Liver (tissue), 9 donors: ENCODE results near the gene NELFCD. TPM values are rescaled to one million over a fixed set of nuclear protein-coding genes. Genes with fewer than 3 reads are reported as not detected.

ENCODE experiments used
- DNase-seq: peaks from one replicate; pipeline ENCODE4 v3.0.0-alpha.2; 2017; ENCODE audit warnings: low spot score
- H3K27ac ChIP-seq, 2 donors: one replicate each; pipeline ENCODE4 v1.7.0; 2013; ENCODE audit warnings: inconsistent platforms in 2 of 2, low read length in 2 of 2, control low read depth in 1 of 2, low read depth in 1 of 2, mild to moderate bottlenecking in 1 of 2
- H3K27me3 ChIP-seq, 4 donors: one replicate each; pipeline versions ENCODE4 v1.6.1 to v1.7.0; 2013; ENCODE audit warnings: low read length in 3 of 4, inconsistent platforms in 1 of 4, mild to moderate bottlenecking in 1 of 4, moderate library complexity in 1 of 4; ENCODE audit not compliant: control insufficient read depth in 4 of 4, insufficient read depth in 4 of 4
- H3K36me3 ChIP-seq, 4 donors: one replicate each; pipeline versions ENCODE4 v1.6.1 to v1.7.0; 2013; ENCODE audit warnings: low read length in 3 of 4, mild to moderate bottlenecking in 3 of 4, low read depth in 1 of 4, moderate library complexity in 1 of 4; ENCODE audit not compliant: control insufficient read depth in 4 of 4, insufficient read depth in 3 of 4
- H3K4me1 ChIP-seq, 4 donors: one replicate each; pipeline versions ENCODE4 v1.6.1 to v1.7.0; 2013; ENCODE audit warnings: low read length in 3 of 4, mild to moderate bottlenecking in 3 of 4, moderate library complexity in 1 of 4; ENCODE audit not compliant: control insufficient read depth in 4 of 4, insufficient read depth in 4 of 4
- H3K4me3 ChIP-seq, 3 donors: one replicate each; pipeline versions ENCODE4 v1.6.1 to v1.7.0; 2013; ENCODE audit warnings: low read length in 3 of 3, control low read depth in 1 of 3, low read depth in 1 of 3, mild to moderate bottlenecking in 1 of 3
- H3K9ac ChIP-seq, 2 donors: one replicate each; pipeline ENCODE4 v1.7.0; 2013; ENCODE audit warnings: low read length in 2 of 2, mild to moderate bottlenecking in 2 of 2, moderate library complexity in 2 of 2, control low read depth in 1 of 2, low read depth in 1 of 2
- H3K9me3 ChIP-seq, 4 donors: one replicate each; pipeline versions ENCODE4 v1.6.1 to v1.7.0; 2013; ENCODE audit warnings: low read length in 3 of 4; ENCODE audit not compliant: control insufficient read depth in 4 of 4
- CTCF ChIP-seq: fragments of 150-350 bp; IDR thresholded peaks from 2 replicates; pipeline ENCODE4 v1.5.1; 2017; ENCODE audit warnings: improper control_type of control experiment, low read depth, low read length; ENCODE audit not compliant: missing input control
- HNF4A ChIP-seq, 2 donors: conservative IDR thresholded peaks; 2 replicates each; pipeline ENCODE4 v1.6.1; 2016; ENCODE audit warnings: antibody characterized with exemption in 2 of 2, mild to moderate bottlenecking in 2 of 2
- HNF4G ChIP-seq: IDR thresholded peaks from 2 replicates; pipeline ENCODE4 v1.6.1; 2016; ENCODE audit warnings: antibody characterized with exemption
- REST ChIP-seq: IDR thresholded peaks from 2 replicates; pipeline ENCODE4 v1.6.1; 2016; ENCODE audit warnings: antibody characterized with exemption, mild to moderate bottlenecking
- SP1 ChIP-seq: IDR thresholded peaks from 2 replicates; pipeline ENCODE4 v1.6.1; 2018; ENCODE audit warnings: antibody characterized with exemption, mild to moderate bottlenecking
- TAF1 ChIP-seq: conservative IDR thresholded peaks from 2 replicates; pipeline ENCODE4 v1.6.1; 2016; ENCODE audit warnings: antibody characterized with exemption, mild to moderate bottlenecking
- YY1 ChIP-seq: IDR thresholded peaks from 2 replicates; pipeline ENCODE4 v1.6.1; 2016; ENCODE audit warnings: antibody characterized with exemption, mild to moderate bottlenecking
- WGBS: extraction: QIAGEN DNeasy Blood & Tissue Kit; methylation state at CpG from one replicate; pipeline ENCODE4 v1.1.7; 2013; 5-methylcytosine and 5-hydroxymethylcytosine counted together
- polyA plus RNA-seq, 2 donors: library from polyadenylated mRNA; stranded (reverse) in 1 of 2; unstranded in 1 of 2; fragments of 200-250 nt in 1 of 2; fragments of >200 nt in 1 of 2; fragmentation: Nextera tagmentation in 1 of 2; extraction: Ambion mirVana in 1 of 2; gene quantifications; one replicate each; pipeline versions ENCODE4 v1.2.1 to v1.2.3, GENCODE V29; 2013 to 2015
- total RNA-seq, 2 donors: library from RNA; depleted of rRNA; stranded (reverse); fragments of >200 nt; gene quantifications; one replicate each; pipeline ENCODE4 v1.2.3, GENCODE V29; 2014
- donor health status: healthy.
- donor health status: healthy.
- donor health status: healthy.
- donor health status: healthy.
- donor health status: healthy.

The NELFCD gene
- total and polyA plus RNA-seq, 4 donors: 28.1 to 39.8 (median 37.0) TPM

GRCh38 chr20:59006864-59007664, 26.0 kb downstream of the NELFCD start, which contains the start of gene CTSZ:
CTSZ (minus strand) TSS chr20:59007254; CDS start chr20:59007128, 126 bp downstream.
- peak within 1 kb of the TSS; percentile 10 to 68 for H3K9ac ChIP-seq
- peak; percentile 80 for DNase-seq
- H3K4me1 ChIP-seq: peaks cover 11 to 38% (median 26%) of the 10 kb centered on the region in 4 donors
- WGBS: 5% methylated on average over 82 of the region's 82 CpGs
- peak within 1 kb of the TSS; percentile 68 to 83 (median 75) for H3K4me3 ChIP-seq
- H3K36me3 ChIP-seq: peaks cover 0 to 4% (median 2%) of the 10 kb centered on the region in 4 donors
- no peak for TF ChIP-seq HNF4G
- peak in 1 of 2 donors; percentile 27 for TF ChIP-seq HNF4A (conservative IDR thresholded peaks at IDR 0.05)
- H3K27me3 ChIP-seq: no peaks in the 10 kb centered on the region
- H3K9me3 ChIP-seq: no peaks in the 10 kb centered on the region
- H3K27ac ChIP-seq: peak within 1 kb of the TSS; percentile 82 to 92

- no peaks in the 10 kb centered on the region for H3K9me3 ChIP-seq
- TF ChIP-seq SP1 (no peak), CTCF (no peak)
- H3K27ac ChIP-seq: peak overlapping the region; percentile 82 to 92
- no peak overlapping the region for H3K9ac ChIP-seq
- H3K4me1 ChIP-seq: peaks cover 11 to 38% (median 26%) of the 10 kb centered on the region in 4 donors
- 89% methylated on average over 24 of the region's 24 CpGs for WGBS
- peak overlapping the region in 1 of 3 donors; percentile 83 for H3K4me3 ChIP-seq
- no peaks in the 10 kb centered on the region for H3K27me3 ChIP-seq
- DNase-seq: no peak
- H3K36me3 ChIP-seq: peaks cover 0 to 4% (median 2%) of the 10 kb centered on the region in 4 donors
Measured at GRCh38 chr20:59007665-59008511, 26.8 kb downstream of the NELFCD start.

GRCh38 chr20:59008715-59009336, 27.8 kb downstream of the NELFCD start:
- H3K4me3 ChIP-seq: no peak overlapping the region
- peak; percentile 33 for DNase-seq
- no peak overlapping the region for H3K9ac ChIP-seq
- H3K27ac ChIP-seq: no peak overlapping the region
- H3K4me1 ChIP-seq: peaks cover 11 to 30% (median 21%) of the 10 kb centered on the region in 4 donors
- H3K36me3 ChIP-seq: peaks cover 0 to 2% (median 0%) of the 10 kb centered on the region in 4 donors
- H3K9me3 ChIP-seq: no peaks in the 10 kb centered on the region
- 91% methylated on average over 8 of the region's 8 CpGs for WGBS
- H3K27me3 ChIP-seq: no peaks in the 10 kb centered on the region
- TF ChIP-seq TAF1 (no peak), REST (no peak), SP1 (no peak), YY1 (no peak)
